ENCODE results near the gene IFT52.
"Not testable (repeated sequence)": the region's sequence is repeated elsewhere in the genome, so short reads cannot be mapped to it uniquely, and the experiment has no call there.

IFT52 gene

GRCh38 chr20:43651650-43652184 lies 61.0 kb downstream of the IFT52 start:
- DNase-seq (ENCODE audit: low read depth), result not testable (repeated sequence)

- no peak for DNase-seq (ENCODE audit: low read depth)
Observed at GRCh38 chr20:43653966-43654365, 63.2 kb downstream of the IFT52 start.

- not testable (repeated sequence) for DNase-seq (ENCODE audit: low read depth)
Observed at GRCh38 chr20:43655176-43655575, 64.4 kb downstream of the IFT52 start.

GRCh38 chr20:43655937-43656336 lies 65.2 kb downstream of the IFT52 start:
- DNase-seq (ENCODE audit: low read depth), result no peak

- no peak for DNase-seq (ENCODE audit: low read depth)
Observed at GRCh38 chr20:43658069-43658722, 67.5 kb downstream of the IFT52 start.

GRCh38 chr20:43658723-43659419 lies 68.1 kb downstream of the IFT52 start:
- no peak for DNase-seq (ENCODE audit: low read depth)

- no peak for DNase-seq (ENCODE audit: low read depth)
Observed at GRCh38 chr20:43662943-43663655, 72.4 kb downstream of the IFT52 start.

GRCh38 chr20:43665466-43666176 lies 74.9 kb downstream of the IFT52 start:
- no peak for DNase-seq (ENCODE audit: low read depth)

- DNase-seq (ENCODE audit: low read depth), result peak; percentile 59
Observed at GRCh38 chr20:43666376-43667328, 75.9 kb downstream of the IFT52 start, which contains the start of gene MYBL2. Gene MYBL2, plus strand, starts transcription at chr20:43667114. Its CDS starts 170 bp downstream, at chr20:43667284.

- no peak for DNase-seq (ENCODE audit: low read depth)
Observed at GRCh38 chr20:43667341-43668132, 76.8 kb downstream of the IFT52 start.

GRCh38 chr20:43669332-43669731 lies 78.6 kb downstream of the IFT52 start:
- DNase-seq (ENCODE audit: low read depth), result no peak

GRCh38 chr20:43670423-43670822 lies 79.7 kb downstream of the IFT52 start:
- no peak for DNase-seq (ENCODE audit: low read depth)

GRCh38 chr20:43676368-43676767 lies 85.6 kb downstream of the IFT52 start:
- no peak for DNase-seq (ENCODE audit: low read depth)

GRCh38 chr20:43680981-43681380 lies 90.2 kb downstream of the IFT52 start:
- no peak for DNase-seq (ENCODE audit: low read depth)

- no peak for DNase-seq (ENCODE audit: low read depth)
Observed at GRCh38 chr20:43681468-43681942, 90.8 kb downstream of the IFT52 start.

- no peak for DNase-seq (ENCODE audit: low read depth)
Observed at GRCh38 chr20:43681991-43682410, 91.3 kb downstream of the IFT52 start.

- DNase-seq (ENCODE audit: low read depth), result no peak
Observed at GRCh38 chr20:43682446-43682845, 91.7 kb downstream of the IFT52 start.

GRCh38 chr20:43686820-43687219 lies 96.1 kb downstream of the IFT52 start:
- DNase-seq (ENCODE audit: low read depth), result no peak

- DNase-seq (ENCODE audit: low read depth), result no peak
Observed at GRCh38 chr20:43689165-43689564, 98.4 kb downstream of the IFT52 start.
